K562 (cell line): ENCODE results near the gene HOXD12. TPM values are rescaled to one million over a fixed set of nuclear protein-coding genes. Genes with fewer than 3 reads are reported as not detected.

ENCODE experiments used
- ATAC-seq: fragments of 200-7000 bp; cut with Tn5 transposase; 3 replicates; pipeline ENCODE4 v1.9.1; 2020; ENCODE audit warnings: moderate library complexity
- BruUV-seq: library from RNA; stranded (reverse); fragments of 400-500 nt; replicated peaks from 2 replicates; lab custom pipeline; 2021; lab: Mats Ljungman, UMichigan
- CTCF ChIA-PET: fragments of 300-600 bp; formaldehyde crosslinking; extraction: SDS; loops from one replicate; lab custom pipeline; 2021; ENCODE audit warnings: low intra/inter-chr PET ratio; lab: Yijun Ruan, JAX
- POLR2A ChIA-PET: fragments of 300-600, 350-650 bp; sonication (Branson Sonifier 250); formaldehyde crosslinking; extraction: SDS; loops from one replicate; lab custom pipeline; 2021; ENCODE audit warnings: antibody characterized with exemption, inconsistent platforms; lab: Yijun Ruan, JAX
- DNase-seq, 4 experiments: peaks; one replicate each; pipeline versions ENCODE4 v3.0.0 to v3.0.0-alpha.2; 2011 to 2018; ENCODE audit warnings: low spot score in 3 of 4, mixed read lengths in 3 of 4; ENCODE audit errors: extremely low read depth in 1 of 4
- FAIRE-seq: peaks from 2 replicates; lab custom pipeline; 2011; peaks lifted over from hg19 to GRCh38; lab: Jason Lieb, UNC
- H2AFZ ChIP-seq: 2 replicates; pipeline ENCODE4 v1.6.0; 2011; ENCODE audit warnings: low read depth, low read length, control low read depth, inconsistent platforms
- H3K27ac ChIP-seq: fragments of 200-600 bp; 3 replicates; pipeline ENCODE4 v1.8.0; 2011; ENCODE audit warnings: low read depth, mild to moderate bottlenecking, control low read depth, inconsistent platforms, low read length, moderate library complexity, mixed read lengths; ENCODE audit errors: extremely low read depth
- H3K27me3 ChIP-seq, 2 experiments: fragments of 300-600 bp in 1 of 2; 2 replicates in 1 of 2; 3 replicates in 1 of 2; pipeline versions ENCODE4 v1.6.0 to v1.8.0; 2011; ENCODE audit warnings: inconsistent platforms in 2 of 2, low read length in 2 of 2, mild to moderate bottlenecking in 1 of 2, mixed read lengths in 1 of 2, moderate library complexity in 1 of 2; ENCODE audit not compliant: control insufficient read depth in 2 of 2, insufficient read depth in 2 of 2
- H3K36me3 ChIP-seq: fragments of 300-600 bp; 3 replicates; pipeline ENCODE4 v1.8.0; 2011; ENCODE audit warnings: mild to moderate bottlenecking, low read length, inconsistent platforms; ENCODE audit not compliant: control insufficient read depth, insufficient read depth
- H3K4me1 ChIP-seq, 2 experiments: fragments of 200-600 bp in 1 of 2; replicated peaks in 1 of 2; 2 replicates in 1 of 2; 3 replicates in 1 of 2; pipeline versions ENCODE4 v1.5.1 to v1.8.0; 2011; ENCODE audit warnings: inconsistent platforms in 2 of 2, low read length in 2 of 2, mild to moderate bottlenecking in 1 of 2, mixed read lengths in 1 of 2, moderate library complexity in 1 of 2; ENCODE audit not compliant: control insufficient read depth in 2 of 2, insufficient read depth in 2 of 2
- H3K4me2 ChIP-seq: 2 replicates; pipeline ENCODE4 v1.6.1; 2011; ENCODE audit warnings: low read length, control low read depth, inconsistent platforms, mixed read lengths; ENCODE audit not compliant: insufficient read depth
- H3K4me3 ChIP-seq: fragments of 200-600 bp; sonication (generic), shearing (Covaris generic); 2 replicates; pipeline ENCODE4 v1.5.1; 2016; ENCODE audit warnings: control low read depth, inconsistent platforms
- H3K79me2 ChIP-seq: fragments of 200-600 bp; 3 replicates; pipeline ENCODE4 v1.8.0; 2011; ENCODE audit warnings: low read length, inconsistent platforms; ENCODE audit not compliant: control insufficient read depth, insufficient read depth
- H3K9ac ChIP-seq, 2 experiments: 2 replicates each; pipeline versions ENCODE4 v1.6.0 to v1.6.1; 2011; ENCODE audit warnings: low read depth in 2 of 2, low read length in 2 of 2, control low read depth in 1 of 2, inconsistent platforms in 1 of 2, mild to moderate bottlenecking in 1 of 2, mixed read lengths in 1 of 2; ENCODE audit not compliant: insufficient read depth in 1 of 2
- H3K9me1 ChIP-seq: one replicate; pipeline ENCODE4 v1.6.0; 2011; ENCODE audit warnings: inconsistent platforms, mild to moderate bottlenecking, low read length, moderate library complexity; ENCODE audit not compliant: control insufficient read depth, insufficient read depth
- H3K9me3 ChIP-seq: replicated peaks from 2 replicates; pipeline ENCODE4 v1.5.1; 2011; ENCODE audit warnings: low read depth, low read length, inconsistent platforms; ENCODE audit not compliant: control insufficient read depth, insufficient read depth
- H4K20me1 ChIP-seq: replicated peaks from 2 replicates; pipeline ENCODE4 v1.6.1; 2011; ENCODE audit warnings: low read length, inconsistent platforms, mixed read lengths; ENCODE audit not compliant: control insufficient read depth, insufficient read depth
- DACH1 ChIP-seq: fragments of 450-650 bp; IDR thresholded peaks from 2 replicates; pipeline ENCODE4 v1.6.1; 2018; ENCODE audit not compliant: partially characterized antibody
- ZC3H11A ChIP-seq: IDR thresholded peaks from 2 replicates; pipeline ENCODE4 v1.6.1; 2012; ENCODE audit warnings: low read depth, low read length, improper control_type of control experiment
- ZNF512 ChIP-seq: IDR thresholded peaks from 2 replicates; pipeline ENCODE4 v1.6.1; 2016; ENCODE audit warnings: missing genetic modification characterization, missing compliant biosample characterization
- WGBS: fragments of 100-300 bp; shearing (Covaris generic); methylation state at CpG from one replicate; pipeline ENCODE4 v1.1.6; 2016; ENCODE audit warnings: low coverage, mixed read lengths; ENCODE audit not compliant: insufficient coverage; ENCODE audit errors: missing lambda C conversion rate; 5-methylcytosine and 5-hydroxymethylcytosine counted together
- in situ Hi-C: fragments of 300-500 bp; cut with MboI; formaldehyde crosslinking; loops from 4 replicates; pipeline ENCODE4 v1.15.0; 2018; ENCODE audit warnings: inconsistent platforms, mixed read lengths
- intact Hi-C: fragments of 100-400 bp; cut with micrococcal nuclease; formaldehyde crosslinking; loops from 2 replicates; pipeline ENCODE4 v1.14.2; 2022
- polyA plus RNA-seq, 8 experiments: library from polyadenylated mRNA; depleted of rRNA in 4 of 8; stranded (reverse) in 5 of 8; unstranded in 3 of 8; fragments of >200 nt; fragmentation: Nextera tagmentation in 2 of 8; fragmentation: Illumina TruSeq in 1 of 8; extraction: Ambion mirVana in 2 of 8; extraction: Trizol in 1 of 8; gene quantifications; 2 replicates each; pipeline versions ENCODE4 v1.2.1 to v1.2.3, GENCODE V29; 2011 to 2014; ENCODE audit warnings: inconsistent platforms in 1 of 8, missing spikeins in 1 of 8
- total RNA-seq, 7 experiments: library from RNA; depleted of rRNA in 6 of 7; stranded (reverse); fragments of >200 nt in 6 of 7; fragmentation: Illumina TruSeq in 2 of 7; extraction: Trizol in 2 of 7; gene quantifications; 2 replicates each; pipeline versions ENCODE4 v1.2.1 to v1.2.3, GENCODE V29; 2011 to 2021; ENCODE audit warnings: low replicate concordance in 1 of 7

The HOXD12 gene
- total and polyA plus RNA-seq, 9 of the 15 experiments (the other 6 are each of a cell fraction or from before 2014, with no cell fraction given), result not detected

- TF ChIP-seq ZNF512 (tag) (peak; percentile 58; the same call in 1 of the 2 replicates), ZC3H11A (no peak), DACH1 (peak; percentile 77)
- no peak overlapping the region for H3K27ac ChIP-seq
- ATAC-seq, result no peak
- H3K79me2 ChIP-seq, result no peaks in the 10 kb centered on the region
- H2AFZ ChIP-seq, result no peak overlapping the region
- no TSS peak for BruUV-seq
- H3K27me3 ChIP-seq, result peaks cover 51 to 73% of the 10 kb centered on the region in 2 experiments
- no peaks in the 10 kb centered on the region for H3K36me3 ChIP-seq
- H3K9me1 ChIP-seq, result no peaks in the 10 kb centered on the region
- in situ Hi-C loops (loop anchor here (25.0 kb wide), 2 partner anchors 680 to 1630 kb away; no protein-coding TSS in a partner anchor), intact Hi-C loops (no loop called here)
- no peak for FAIRE-seq
- POLR2A ChIA-PET, result interaction anchor here (0.9 to 1.7 kb wide), 2 partner anchors 316 to 486 kb away, joined by 3 read pairs; no protein-coding TSS in a partner anchor
- H3K4me1 ChIP-seq, result peaks cover 0 to 26% of the 10 kb centered on the region in 2 experiments; a peak in 2 of 5 replicates
- no peak for DNase-seq
- H3K4me2 ChIP-seq, result no peak overlapping the region
- no peaks in the 10 kb centered on the region for H3K9me3 ChIP-seq
- WGBS, result 8% methylated on average over 4 of the region's 4 CpGs
- CTCF ChIA-PET, result no interaction called here
- 0 out of 2 replicates have a peak, but pooled peaks cover 5% of the 10 kb centered on the region for H4K20me1 ChIP-seq
- H3K9ac ChIP-seq, result no peak overlapping the region
- no peak overlapping the region for H3K4me3 ChIP-seq
These were observed 32.2 kb downstream of the HOXD12 start for GRCh38 chr2:176131848-176132158.
